Activated naive CD8-positive, alpha-beta T cell treated with anti-CD3 and anti-CD28 coated beads, Interleukin-2, amount 50 U/mL, for 24 hours (primary cell): ENCODE measurements around the gene TCEAL1.
"Not testable (repeated sequence)": the region's sequence is repeated elsewhere in the genome, so short reads cannot be mapped to it uniquely, and the experiment has no call there.

Experiments
- ATAC-seq: fragments of 150-1000 bp; cut with Tn5 transposase; one replicate; pipeline ENCODE4 v1.10.0; 2021
- DNase-seq: peaks from one replicate; pipeline ENCODE4 v3.0.0; 2021
- H3K27ac Mint-ChIP-seq: one replicate; pipeline ENCODE4 v1.8.0; 2021; ENCODE audit warnings: mild to moderate bottlenecking, mixed read lengths
- H3K27me3 Mint-ChIP-seq: one replicate; pipeline ENCODE4 v1.8.0; 2021; ENCODE audit warnings: mixed read lengths
- H3K36me3 Mint-ChIP-seq: one replicate; pipeline ENCODE4 v1.8.0; 2021; ENCODE audit warnings: low read depth, mixed read lengths
- H3K4me1 Mint-ChIP-seq: one replicate; pipeline ENCODE4 v1.8.0; 2021; ENCODE audit warnings: mixed read lengths
- H3K4me3 Mint-ChIP-seq: one replicate; pipeline ENCODE4 v1.8.0; 2021; ENCODE audit warnings: mild to moderate bottlenecking, moderate library complexity, mixed read lengths
- H3K9me3 Mint-ChIP-seq: one replicate; pipeline ENCODE4 v1.8.0; 2021; ENCODE audit warnings: mixed read lengths

TCEAL1 gene

DNA sequence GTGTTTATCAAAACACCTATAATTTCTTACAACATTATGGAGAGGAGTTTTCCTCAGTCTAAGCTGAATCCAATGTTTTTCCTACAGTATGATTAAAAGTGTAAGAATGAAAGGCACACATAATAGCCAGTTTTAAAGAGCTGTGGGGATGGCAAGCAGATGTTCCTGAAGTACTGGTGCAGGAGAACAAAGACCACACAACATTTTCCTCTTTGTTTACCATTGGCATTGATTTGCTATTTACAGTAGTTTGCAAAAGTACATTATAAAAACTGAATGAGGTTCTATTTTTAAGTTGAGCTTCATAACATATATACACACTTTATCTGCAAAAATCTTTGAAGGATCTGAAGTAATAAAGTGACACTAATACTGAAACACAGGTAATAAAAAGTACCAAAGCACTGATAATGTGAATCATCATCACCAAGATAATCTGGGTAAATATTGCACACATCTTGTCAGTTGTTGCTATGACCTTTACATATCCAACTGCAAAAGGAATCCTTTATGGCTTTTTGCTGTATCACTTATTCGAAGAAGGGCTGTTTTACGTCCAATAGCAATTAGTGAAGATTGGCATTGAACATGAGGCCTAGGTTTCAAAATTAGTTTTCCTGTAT lies 22.5 kb downstream of the TCEAL1 start:
- no peak for DNase-seq
- Mint-ChIP-seq H3K4me3 (no peak overlapping the region), H3K9me3 (peaks cover 4% of the 10 kb centered on the region), H3K27me3 (no peaks in the 10 kb centered on the region), H3K36me3 (no peaks in the 10 kb centered on the region), H3K27ac (no peak overlapping the region), H3K4me1 (no peaks in the 10 kb centered on the region)
- ATAC-seq, result no peak

DNA sequence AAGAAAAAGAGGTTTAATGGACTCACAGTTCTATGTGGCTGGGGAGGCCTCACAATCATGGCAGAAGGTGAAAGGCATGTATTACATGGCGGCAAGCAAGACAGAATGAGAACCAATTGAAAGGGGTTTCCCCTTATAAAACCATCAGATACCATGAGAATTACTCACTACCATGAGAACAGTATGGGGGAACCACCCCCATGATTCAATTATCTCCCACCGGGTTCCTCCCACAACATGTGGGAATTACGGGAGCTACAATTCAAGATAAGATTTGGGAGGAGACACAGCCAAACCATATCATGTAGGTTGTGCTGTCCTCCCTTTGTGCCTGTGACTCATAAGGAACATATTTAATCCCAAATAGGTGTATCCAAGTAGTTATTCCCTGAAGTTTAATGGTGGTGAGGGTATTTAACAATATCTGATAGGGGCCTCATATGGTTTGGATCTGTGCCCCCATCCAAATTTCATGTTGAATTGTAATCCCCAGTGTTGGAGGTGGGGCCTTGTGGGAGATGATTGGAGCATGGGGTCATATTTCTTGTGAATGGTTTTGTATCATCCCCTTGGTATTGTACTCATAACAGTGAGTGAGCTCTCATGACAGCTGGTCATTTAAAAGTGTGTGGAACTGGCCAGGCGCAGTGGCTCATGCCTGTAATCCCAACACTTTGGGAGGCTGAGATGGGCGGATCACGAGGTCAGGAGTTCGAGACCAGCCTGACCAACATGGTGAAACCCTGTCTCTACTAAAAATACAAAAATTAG lies 26.6 kb downstream of the TCEAL1 start:
- H3K27me3 Mint-ChIP-seq, H3K4me3 Mint-ChIP-seq, H3K27ac Mint-ChIP-seq, H3K4me1 Mint-ChIP-seq, H3K36me3 Mint-ChIP-seq, H3K9me3 Mint-ChIP-seq, DNase-seq, ATAC-seq: not testable (repeated sequence)

DNA sequence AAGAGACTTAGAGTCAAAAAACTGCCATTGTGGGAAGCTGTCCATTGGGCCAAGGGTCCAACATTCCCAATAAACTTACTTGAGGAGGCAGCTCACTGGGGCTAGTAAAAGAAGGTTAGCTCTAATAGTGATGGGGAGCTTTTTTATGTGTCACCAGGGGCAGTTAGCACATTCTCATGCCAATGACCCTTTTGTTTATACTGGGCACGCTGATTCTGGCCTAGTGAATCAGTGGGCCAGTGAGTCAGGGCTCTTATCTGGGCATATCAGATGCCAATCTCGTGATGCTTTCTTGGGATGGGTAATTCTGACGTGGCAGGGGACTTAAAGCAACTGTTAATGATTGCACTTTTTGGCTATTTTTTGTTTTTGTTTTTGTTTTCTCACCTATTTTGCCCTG lies 27.8 kb downstream of the TCEAL1 start:
- no peaks in the 10 kb centered on the region for H3K4me1 Mint-ChIP-seq
- no peak overlapping the region for H3K4me3 Mint-ChIP-seq
- no peaks in the 10 kb centered on the region for H3K27me3 Mint-ChIP-seq
- H3K36me3 Mint-ChIP-seq, result no peaks in the 10 kb centered on the region
- H3K27ac Mint-ChIP-seq, result no peak overlapping the region
- peaks cover 4% of the 10 kb centered on the region for H3K9me3 Mint-ChIP-seq
- ATAC-seq (no peak), DNase-seq (no peak)

DNA sequence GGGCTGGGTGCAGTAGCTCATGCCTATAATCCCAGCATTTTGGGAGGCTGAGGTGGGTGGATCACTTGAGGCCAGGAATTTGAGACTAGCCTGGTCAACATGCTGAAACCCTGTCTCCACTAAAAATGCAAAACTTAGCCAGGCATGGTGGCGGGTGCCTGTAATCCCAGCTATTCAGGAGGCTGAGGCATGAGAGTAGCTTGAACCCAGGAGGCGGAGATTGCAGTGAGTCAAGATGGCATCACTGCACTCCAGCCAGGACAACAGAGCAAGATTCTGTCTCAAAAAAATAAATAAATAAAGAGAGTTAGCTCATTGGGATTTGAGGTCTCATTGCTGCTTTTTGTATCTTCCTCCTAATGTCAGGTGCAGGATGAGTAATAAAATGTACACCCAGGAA lies 28.3 kb downstream of the TCEAL1 start:
- not testable (repeated sequence) for ATAC-seq, DNase-seq, H3K9me3 Mint-ChIP-seq, H3K4me1 Mint-ChIP-seq, H3K36me3 Mint-ChIP-seq, H3K4me3 Mint-ChIP-seq, H3K27ac Mint-ChIP-seq, H3K27me3 Mint-ChIP-seq

DNA sequence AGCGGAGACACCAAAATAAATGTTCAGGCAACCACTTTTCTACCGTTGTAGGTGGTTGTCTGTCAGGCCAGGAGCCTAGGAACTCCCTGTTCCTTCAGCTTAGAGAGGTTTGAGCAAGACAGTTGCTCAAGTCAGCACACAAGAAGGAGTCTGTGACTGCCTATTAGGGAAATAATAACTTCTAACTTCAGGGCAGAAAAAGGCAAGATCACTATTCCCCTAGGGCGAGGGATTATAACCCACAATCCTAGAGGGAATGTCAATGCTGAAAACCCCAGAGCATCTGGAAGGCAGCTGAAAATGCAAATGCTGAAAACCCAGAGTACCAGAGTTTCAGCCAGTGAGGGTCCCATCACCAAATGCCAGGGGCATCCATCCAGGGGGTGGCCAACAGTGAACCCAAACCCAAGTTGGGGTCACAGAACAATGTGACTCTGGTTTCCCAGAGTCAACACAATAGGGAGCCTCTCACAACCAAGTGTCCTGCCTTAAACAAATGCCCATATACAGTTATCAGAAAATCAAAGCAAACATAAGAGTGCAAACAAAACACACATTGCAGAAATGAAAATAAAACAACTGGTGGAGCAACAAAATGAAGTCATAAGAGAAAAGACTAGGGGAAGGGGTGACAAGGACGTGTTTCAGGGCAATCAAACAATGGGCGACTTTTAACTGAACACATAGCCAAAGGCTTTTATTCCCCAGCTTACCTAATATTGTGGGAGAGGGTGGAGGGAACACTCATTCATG lies 30.1 kb downstream of the TCEAL1 start:
- H3K27ac Mint-ChIP-seq, result no peak overlapping the region
- DNase-seq, result no peak
- no peak overlapping the region for H3K4me3 Mint-ChIP-seq
- H3K36me3 Mint-ChIP-seq, result no peaks in the 10 kb centered on the region
- H3K9me3 Mint-ChIP-seq, result peaks cover 4% of the 10 kb centered on the region
- H3K27me3 Mint-ChIP-seq, result peaks cover 5% of the 10 kb centered on the region
- ATAC-seq, result no peak
- no peaks in the 10 kb centered on the region for H3K4me1 Mint-ChIP-seq

DNA sequence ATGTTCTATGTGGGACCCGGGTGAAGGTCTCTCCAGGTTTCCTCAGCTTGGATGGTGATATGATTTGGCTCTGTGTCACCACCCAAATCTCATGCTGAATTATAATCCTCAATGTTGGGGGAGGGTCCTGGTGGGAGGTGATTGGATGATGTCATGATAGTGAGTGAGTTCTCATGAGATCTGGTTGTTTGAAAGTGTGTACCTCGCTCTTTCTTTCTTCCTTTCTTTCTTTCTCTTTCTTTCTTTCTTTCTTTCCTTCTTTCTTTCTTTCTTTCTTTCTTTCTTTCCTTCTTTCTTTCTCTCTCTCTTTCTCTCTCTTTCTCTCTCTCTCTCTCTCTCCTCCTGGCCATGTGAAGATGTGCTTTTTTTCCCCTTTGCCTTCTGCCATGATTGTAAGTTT lies 30.7 kb downstream of the TCEAL1 start:
- not testable (repeated sequence) for H3K27ac Mint-ChIP-seq, H3K36me3 Mint-ChIP-seq, H3K27me3 Mint-ChIP-seq, H3K4me1 Mint-ChIP-seq, H3K4me3 Mint-ChIP-seq, DNase-seq, H3K9me3 Mint-ChIP-seq, ATAC-seq

DNA sequence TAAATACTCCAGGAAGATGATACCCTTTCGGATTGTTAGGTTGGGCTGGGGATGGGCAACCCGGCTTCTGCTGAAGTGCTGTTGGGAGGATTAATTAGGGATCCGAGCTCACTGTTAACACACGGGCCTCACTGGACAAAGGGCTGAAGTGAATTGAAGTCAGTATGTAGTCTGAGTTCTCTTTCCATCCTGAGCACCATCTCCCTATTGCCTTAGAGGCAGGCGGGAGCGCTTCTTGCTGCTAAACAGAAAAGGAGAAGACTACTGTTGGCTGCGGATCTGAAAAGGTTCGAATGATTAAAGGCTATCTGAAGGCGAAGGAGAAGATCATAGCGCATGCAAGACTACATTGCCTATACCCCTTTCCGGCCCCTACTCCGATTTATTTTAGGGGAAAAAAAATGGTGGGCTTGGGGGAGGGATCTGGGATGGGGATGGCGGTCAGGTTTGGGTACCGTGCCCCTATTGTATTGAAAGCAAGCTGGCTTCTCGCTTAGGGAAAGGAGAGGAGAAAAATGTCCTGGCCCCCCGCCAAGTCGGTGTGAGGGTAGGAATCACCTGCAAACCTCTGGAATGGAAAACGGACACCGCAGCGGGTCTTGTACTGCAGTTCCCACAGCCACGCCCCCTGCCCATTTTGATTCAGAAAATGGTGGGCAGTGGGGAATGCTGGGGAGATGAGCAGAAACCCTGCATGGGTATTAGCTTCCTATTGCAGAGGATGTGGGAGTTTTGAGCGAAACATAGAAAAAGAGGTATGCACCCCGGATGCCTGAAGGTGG lies 35.4 kb downstream of the TCEAL1 start:
- Mint-ChIP-seq H3K27ac (no peak overlapping the region), H3K36me3 (no peaks in the 10 kb centered on the region), H3K4me1 (no peaks in the 10 kb centered on the region), H3K9me3 (no peaks in the 10 kb centered on the region), H3K27me3 (peaks cover 9% of the 10 kb centered on the region), H3K4me3 (no peak overlapping the region)
- ATAC-seq, result no peak
- no peak for DNase-seq

DNA sequence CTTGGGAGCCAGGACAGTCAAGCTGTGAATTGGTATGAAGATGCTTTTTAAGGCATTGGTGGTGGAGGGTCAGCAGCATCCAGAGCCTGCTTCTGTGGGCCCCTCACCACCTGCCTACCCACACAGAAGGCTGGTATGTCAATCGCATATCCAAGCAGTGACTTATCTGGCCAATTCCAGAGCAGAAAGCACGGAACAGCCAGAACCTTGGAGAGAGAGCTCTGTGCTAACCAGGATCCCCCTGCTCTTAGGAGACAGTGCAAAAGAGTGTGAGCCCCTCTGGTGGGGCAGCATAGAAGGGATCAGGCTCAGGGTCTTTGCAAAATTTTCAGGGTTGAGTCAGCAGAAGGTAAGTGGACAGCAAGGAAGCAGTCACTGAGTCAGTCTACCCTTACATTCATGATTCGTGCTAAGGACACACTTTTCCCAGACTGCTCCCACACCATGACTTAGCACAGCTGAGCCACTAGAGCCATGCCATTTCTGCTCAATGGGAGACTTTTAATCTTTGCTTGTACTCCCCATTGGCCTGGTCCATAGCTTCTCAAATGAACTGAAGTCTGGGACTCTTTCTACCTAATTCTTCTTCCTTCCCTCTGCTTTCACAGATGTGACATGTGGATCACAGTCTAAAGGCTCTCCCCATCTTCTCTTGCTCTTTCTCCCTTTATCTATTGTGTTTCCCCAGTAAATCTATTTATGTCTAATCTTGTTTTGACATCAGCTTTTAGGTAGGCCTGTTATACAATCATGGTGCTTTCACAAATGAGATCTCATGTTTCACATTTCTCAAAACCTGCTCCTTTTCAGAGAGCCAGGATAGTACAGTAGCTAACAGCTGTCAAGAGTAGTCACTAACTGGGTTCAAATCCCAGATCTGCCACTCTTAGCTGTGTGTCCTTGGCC lies 37.7 kb downstream of the TCEAL1 start:
- H3K9me3 Mint-ChIP-seq, result no peaks in the 10 kb centered on the region
- ATAC-seq (no peak), DNase-seq (no peak)
- peaks cover 9% of the 10 kb centered on the region for H3K27me3 Mint-ChIP-seq
- no peak overlapping the region for H3K4me3 Mint-ChIP-seq
- H3K27ac Mint-ChIP-seq, result no peak overlapping the region
- H3K4me1 Mint-ChIP-seq, result no peaks in the 10 kb centered on the region
- H3K36me3 Mint-ChIP-seq, result no peaks in the 10 kb centered on the region

DNA sequence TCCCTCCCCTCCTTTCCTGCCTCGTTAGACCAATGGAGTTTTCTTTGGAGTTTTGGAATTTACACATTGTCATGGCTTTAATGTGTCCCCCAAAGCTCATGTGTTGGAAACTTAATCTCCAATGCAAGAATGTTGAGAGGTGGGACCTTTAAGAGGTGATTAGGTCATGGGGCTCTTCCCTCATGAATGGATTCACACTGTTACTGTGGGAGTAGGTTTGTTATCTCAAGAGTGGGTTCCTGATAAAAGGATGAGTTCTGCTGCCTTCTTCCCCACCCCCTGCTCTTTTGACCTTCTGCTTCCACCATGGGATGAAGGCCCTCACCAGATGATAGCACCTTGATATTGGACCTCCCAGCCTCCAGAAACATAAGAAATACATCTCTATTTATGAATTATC lies 41.0 kb downstream of the TCEAL1 start:
- no peaks in the 10 kb centered on the region for H3K27me3 Mint-ChIP-seq
- no peaks in the 10 kb centered on the region for H3K4me1 Mint-ChIP-seq
- no peak for ATAC-seq
- H3K9me3 Mint-ChIP-seq, result no peaks in the 10 kb centered on the region
- H3K27ac Mint-ChIP-seq, result no peak overlapping the region
- no peak for DNase-seq
- no peak overlapping the region for H3K4me3 Mint-ChIP-seq
- H3K36me3 Mint-ChIP-seq, result no peaks in the 10 kb centered on the region

DNA sequence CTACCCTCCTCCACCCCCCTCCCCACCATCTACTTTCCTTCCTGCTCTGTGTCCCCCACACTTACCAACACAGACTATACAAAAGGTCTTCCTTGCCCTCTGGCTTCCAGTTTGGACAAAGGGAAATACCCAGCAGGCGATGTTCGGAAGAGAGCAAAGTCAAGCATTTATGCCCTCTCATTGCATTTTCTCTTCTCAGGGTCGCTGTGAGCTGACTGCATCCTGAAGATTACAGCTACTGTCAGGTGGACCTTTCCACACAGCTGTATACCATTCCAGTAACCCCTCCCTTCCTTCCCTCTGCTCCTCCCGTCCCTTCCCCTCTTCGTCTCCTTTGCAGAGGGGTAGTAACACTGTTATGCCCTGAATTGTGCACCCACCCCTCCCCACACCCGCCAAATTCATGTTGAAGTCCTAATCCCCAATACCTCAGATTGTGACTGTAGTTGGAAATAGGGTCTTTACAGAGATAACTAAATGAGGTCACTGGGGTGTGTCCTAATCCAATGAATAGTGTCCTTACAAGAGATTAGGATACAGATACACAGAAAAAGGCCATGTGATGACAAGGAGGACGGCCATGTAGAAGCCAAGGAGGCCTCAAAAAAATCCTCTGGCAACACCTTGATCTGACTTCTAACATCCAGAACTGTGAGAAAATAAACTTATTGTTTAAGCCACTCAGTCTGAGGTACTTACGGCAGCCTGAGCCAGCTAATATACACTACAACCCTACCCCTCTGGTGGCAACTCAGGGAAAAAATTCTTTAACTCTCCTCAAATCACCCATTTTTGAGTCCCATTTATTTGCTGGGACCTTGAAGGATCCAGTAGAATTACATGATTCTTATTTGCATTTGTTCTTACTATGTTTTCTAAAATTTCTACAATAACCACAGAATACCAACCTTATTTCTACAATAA lies 46.0 kb downstream of the TCEAL1 start:
- no peak for ATAC-seq
- Mint-ChIP-seq H3K4me3 (no peak overlapping the region), H3K27me3 (no peaks in the 10 kb centered on the region)

DNA sequence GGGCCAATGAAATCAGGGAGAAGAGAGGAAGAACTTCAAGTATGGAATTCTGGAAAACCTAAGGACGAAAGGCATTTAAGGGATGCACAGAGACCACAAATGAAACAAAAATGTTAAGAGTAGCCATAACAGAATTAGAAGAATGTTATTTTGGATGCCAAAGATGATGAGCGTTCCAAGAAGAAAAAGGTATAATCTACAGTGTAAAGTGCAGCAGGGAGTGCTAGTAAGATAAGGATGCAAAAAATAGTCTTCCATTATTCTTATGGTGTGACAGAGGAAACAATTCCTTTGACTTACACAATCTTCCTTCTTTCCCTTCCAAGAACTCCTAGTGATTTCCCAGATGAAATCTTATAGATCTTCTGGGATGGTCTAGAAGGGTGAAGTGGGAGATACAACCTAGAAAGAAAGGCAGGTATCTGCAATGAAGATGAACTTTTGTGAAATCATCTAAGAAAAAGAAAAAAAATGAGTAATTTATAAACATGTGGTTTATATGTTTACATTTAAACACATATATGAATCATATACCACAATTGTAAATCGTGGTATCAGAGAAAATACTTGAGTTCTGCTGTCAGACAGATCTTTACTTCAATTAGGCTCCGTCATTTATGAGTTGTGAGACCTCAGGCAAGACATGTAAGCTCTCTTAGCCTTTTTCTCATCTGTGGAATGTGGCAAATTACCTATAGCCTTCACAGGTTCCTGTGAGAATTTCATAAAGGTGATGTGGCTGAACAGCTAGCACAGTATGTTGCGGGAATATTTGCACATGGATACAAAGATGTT lies 49.6 kb downstream of the TCEAL1 start:
- Mint-ChIP-seq H3K36me3 (peaks cover 41% of the 10 kb centered on the region), H3K4me1 (no peaks in the 10 kb centered on the region), H3K9me3 (no peaks in the 10 kb centered on the region), H3K27me3 (no peaks in the 10 kb centered on the region), H3K4me3 (no peak overlapping the region), H3K27ac (no peak overlapping the region)
- ATAC-seq (no peak), DNase-seq (no peak)

More for the DNA sequence above, 46.0 kb downstream of the TCEAL1 start:
- Mint-ChIP-seq H3K36me3 (peaks cover 36% of the 10 kb centered on the region), H3K27ac (no peak overlapping the region), H3K4me1 (no peaks in the 10 kb centered on the region), H3K9me3 (no peaks in the 10 kb centered on the region)
- DNase-seq, result no peak
